Parathyroid adenoma (tissue), 2 donors: Measurements from ENCODE around the gene CCBE1.
A peak's percentile ranks its signal among the peaks of the same experiment; 100 is the strongest.

Source experiments
- H2AFZ ChIP-seq: fragments of 300-600 bp; sonication (generic); one replicate; pipeline ENCODE4 v1.7.0; 2017; ENCODE audit warnings: antibody characterized with exemption, mild to moderate bottlenecking
- H3K27ac ChIP-seq: fragments of 300-600 bp; sonication (generic); one replicate; pipeline ENCODE4 v1.7.0; 2017
- H3K27me3 ChIP-seq: fragments of 300-600 bp; sonication (generic); one replicate; pipeline ENCODE4 v1.7.0; 2017; ENCODE audit warnings: low read length; ENCODE audit not compliant: control insufficient read depth, insufficient read depth
- H3K36me3 ChIP-seq: fragments of 300-600 bp; sonication (generic); one replicate; pipeline ENCODE4 v1.7.0; 2017; ENCODE audit warnings: low read length; ENCODE audit not compliant: control insufficient read depth, insufficient read depth
- H3K4me1 ChIP-seq: fragments of 300-600 bp; sonication (generic); one replicate; pipeline ENCODE4 v1.7.0; 2017; ENCODE audit warnings: control low read depth
- H3K4me2 ChIP-seq: fragments of 300-600 bp; sonication (generic); one replicate; pipeline ENCODE4 v1.7.0; 2017; ENCODE audit warnings: low read length
- H3K4me3 ChIP-seq: fragments of 300-600 bp; sonication (generic); one replicate; pipeline ENCODE4 v1.7.0; 2017; ENCODE audit warnings: low read depth, low read length
- H3K79me2 ChIP-seq: fragments of 300-600 bp; sonication (generic); one replicate; pipeline ENCODE4 v1.7.0; 2017; ENCODE audit warnings: control low read depth
- H3K9ac ChIP-seq: fragments of 300-600 bp; sonication (generic); one replicate; pipeline ENCODE4 v1.7.0; 2017; ENCODE audit warnings: mild to moderate bottlenecking
- H3K9me3 ChIP-seq: fragments of 300-600 bp; sonication (generic); one replicate; pipeline ENCODE4 v1.7.0; 2017; ENCODE audit warnings: low read length; ENCODE audit not compliant: control insufficient read depth
- TF ChIP-seq, protein P1 (sequence below): fragments of 300-600 bp; sonication (generic); IDR thresholded peaks from one replicate; pipeline ENCODE4 v1.7.0; 2017; ENCODE audit warnings: antibody characterized with exemption, mild to moderate bottlenecking
- donor health status: primary hyperparathyroidism.

The CCBE1 gene

DNA sequence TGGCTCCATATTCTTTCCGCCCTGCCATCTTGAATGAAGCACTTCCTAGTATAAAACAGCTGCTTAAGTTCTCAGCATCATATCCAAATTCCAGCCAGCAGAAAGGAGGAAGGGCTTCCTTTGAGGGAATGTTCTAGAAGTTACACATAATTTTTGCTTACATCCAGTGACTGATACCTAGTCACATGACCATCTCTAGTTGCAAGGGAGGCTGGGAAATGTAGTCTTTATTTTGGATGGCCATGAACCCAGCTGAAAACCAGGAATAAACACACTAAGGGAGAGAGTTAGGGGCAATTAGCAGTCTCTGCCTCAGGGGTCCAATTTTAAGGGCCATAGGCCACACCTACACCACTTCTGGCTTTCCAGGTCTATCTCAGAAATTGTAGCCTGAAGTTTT lies 280.4 kb downstream of the CCBE1 start:
- Histone ChIP-seq H2AFZ (no peak overlapping the region), H3K36me3 (no peaks in the 10 kb centered on the region), H3K79me2 (no peaks in the 10 kb centered on the region), H3K9ac (no peak overlapping the region), H3K4me2 (no peak overlapping the region), H3K27ac (no peak overlapping the region), H3K4me3 (no peak overlapping the region), H3K4me1 (no peaks in the 10 kb centered on the region), H3K9me3 (no peaks in the 10 kb centered on the region), H3K27me3 (no peaks in the 10 kb centered on the region)
- TF ChIP-seq, protein P1, sequence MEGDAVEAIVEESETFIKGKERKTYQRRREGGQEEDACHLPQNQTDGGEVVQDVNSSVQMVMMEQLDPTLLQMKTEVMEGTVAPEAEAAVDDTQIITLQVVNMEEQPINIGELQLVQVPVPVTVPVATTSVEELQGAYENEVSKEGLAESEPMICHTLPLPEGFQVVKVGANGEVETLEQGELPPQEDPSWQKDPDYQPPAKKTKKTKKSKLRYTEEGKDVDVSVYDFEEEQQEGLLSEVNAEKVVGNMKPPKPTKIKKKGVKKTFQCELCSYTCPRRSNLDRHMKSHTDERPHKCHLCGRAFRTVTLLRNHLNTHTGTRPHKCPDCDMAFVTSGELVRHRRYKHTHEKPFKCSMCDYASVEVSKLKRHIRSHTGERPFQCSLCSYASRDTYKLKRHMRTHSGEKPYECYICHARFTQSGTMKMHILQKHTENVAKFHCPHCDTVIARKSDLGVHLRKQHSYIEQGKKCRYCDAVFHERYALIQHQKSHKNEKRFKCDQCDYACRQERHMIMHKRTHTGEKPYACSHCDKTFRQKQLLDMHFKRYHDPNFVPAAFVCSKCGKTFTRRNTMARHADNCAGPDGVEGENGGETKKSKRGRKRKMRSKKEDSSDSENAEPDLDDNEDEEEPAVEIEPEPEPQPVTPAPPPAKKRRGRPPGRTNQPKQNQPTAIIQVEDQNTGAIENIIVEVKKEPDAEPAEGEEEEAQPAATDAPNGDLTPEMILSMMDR = no peak

GRCh38 chr18:59414111-59414653 lies 283.0 kb downstream of the CCBE1 start:
- no peaks in the 10 kb centered on the region for H3K4me1 ChIP-seq
- H3K27ac ChIP-seq = no peak overlapping the region
- H3K4me3 ChIP-seq = no peak overlapping the region
- no peaks in the 10 kb centered on the region for H3K36me3 ChIP-seq
- H3K79me2 ChIP-seq = no peaks in the 10 kb centered on the region
- no peaks in the 10 kb centered on the region for H3K9me3 ChIP-seq
- no peak overlapping the region for H3K4me2 ChIP-seq
- no peaks in the 10 kb centered on the region for H3K27me3 ChIP-seq
- no peak overlapping the region for H2AFZ ChIP-seq
- TF ChIP-seq, protein P1 = no peak
- H3K9ac ChIP-seq = no peak overlapping the region

DNA sequence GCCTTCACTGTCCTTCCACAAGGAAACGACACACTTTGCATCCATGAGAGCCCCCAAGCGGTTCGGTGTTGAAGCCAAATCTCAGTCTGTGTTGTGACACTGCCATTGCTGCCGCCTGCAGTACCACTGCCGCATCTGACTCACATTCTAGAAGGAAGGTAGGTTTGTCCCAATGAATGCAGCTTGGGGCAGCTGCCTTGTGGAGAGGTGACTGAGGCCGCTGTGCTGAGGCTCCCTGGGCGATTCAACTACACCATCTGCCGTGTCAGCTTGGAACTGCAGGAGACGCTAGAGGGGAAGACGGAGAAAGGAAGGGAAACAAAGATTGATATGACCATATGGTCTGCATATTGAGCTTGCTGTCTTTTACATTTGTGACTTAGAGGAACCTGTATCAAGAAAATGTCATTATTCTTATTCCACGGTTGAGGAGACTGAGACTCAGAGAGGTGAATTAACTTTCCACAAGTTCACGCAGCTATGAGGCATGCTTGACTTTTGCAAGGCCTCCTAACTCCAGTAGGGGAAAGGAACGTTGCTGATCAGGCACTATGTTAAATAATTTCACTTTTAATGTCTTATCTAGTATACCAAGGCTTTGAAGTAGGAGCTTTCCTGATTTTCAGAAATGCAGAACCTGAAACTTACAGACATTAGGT lies 294.7 kb downstream of the CCBE1 start:
- Histone ChIP-seq H3K4me1 (no peaks in the 10 kb centered on the region), H3K27ac (no peak overlapping the region), H2AFZ (peak overlapping the region; percentile 74), H3K27me3 (no peaks in the 10 kb centered on the region), H3K79me2 (no peaks in the 10 kb centered on the region), H3K4me2 (no peak overlapping the region), H3K4me3 (no peak overlapping the region), H3K36me3 (no peaks in the 10 kb centered on the region), H3K9me3 (no peaks in the 10 kb centered on the region), H3K9ac (no peak overlapping the region)
- TF ChIP-seq, protein P1 = peak; percentile 96

DNA sequence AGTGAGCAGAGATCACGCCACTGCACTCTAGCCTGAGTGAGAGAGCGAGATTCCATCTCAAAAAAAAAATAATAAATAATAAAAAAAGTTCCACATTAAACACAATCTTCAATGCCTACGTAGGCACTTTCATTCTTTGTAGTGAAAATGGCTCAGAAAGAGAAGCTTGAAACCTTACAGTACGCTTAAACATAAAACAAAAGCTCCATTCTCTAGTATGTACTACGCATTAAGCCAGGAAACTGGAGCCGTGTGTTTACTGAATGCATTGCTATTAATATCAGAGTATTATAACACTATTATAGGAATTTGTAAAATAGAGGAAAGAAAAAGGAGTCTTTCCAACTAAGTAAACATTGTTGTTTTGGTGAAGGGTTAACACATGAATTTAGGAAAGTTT lies 296.8 kb downstream of the CCBE1 start:
- no peaks in the 10 kb centered on the region for H3K27me3 ChIP-seq
- no peak overlapping the region for H3K27ac ChIP-seq
- TF ChIP-seq, protein P1 = no peak
- H3K9ac ChIP-seq = no peak overlapping the region
- H3K9me3 ChIP-seq = no peaks in the 10 kb centered on the region
- no peaks in the 10 kb centered on the region for H3K79me2 ChIP-seq
- H2AFZ ChIP-seq = no peak overlapping the region
- H3K4me1 ChIP-seq = no peaks in the 10 kb centered on the region
- H3K36me3 ChIP-seq = no peaks in the 10 kb centered on the region
- H3K4me3 ChIP-seq = no peak overlapping the region
- H3K4me2 ChIP-seq = no peak overlapping the region
